Tibial nerve (tissue), 3 donors: Measurements from ENCODE around the gene DLG1.

Source experiments
- POLR2A ChIP-seq, 2 donors: fragments of 450-650 bp; IDR thresholded peaks; one replicate each; pipeline ENCODE4 v1.6.1; 2017; ENCODE audit warnings: antibody characterized with exemption in 2 of 2, mild to moderate bottlenecking in 2 of 2, moderate library complexity in 2 of 2
- TF ChIP-seq, protein P1 (sequence below), 5 experiments: fragments of 200-600 bp in 3 of 5; fragments of 450-650 bp in 2 of 5; sonication (generic) in 3 of 5; IDR thresholded peaks; one replicate each; pipeline ENCODE4 v1.5.1; 2016 to 2019; ENCODE audit warnings: antibody characterized with exemption in 5 of 5, mild to moderate bottlenecking in 3 of 5, moderate library complexity in 2 of 5

- TF ChIP-seq, protein P1, sequence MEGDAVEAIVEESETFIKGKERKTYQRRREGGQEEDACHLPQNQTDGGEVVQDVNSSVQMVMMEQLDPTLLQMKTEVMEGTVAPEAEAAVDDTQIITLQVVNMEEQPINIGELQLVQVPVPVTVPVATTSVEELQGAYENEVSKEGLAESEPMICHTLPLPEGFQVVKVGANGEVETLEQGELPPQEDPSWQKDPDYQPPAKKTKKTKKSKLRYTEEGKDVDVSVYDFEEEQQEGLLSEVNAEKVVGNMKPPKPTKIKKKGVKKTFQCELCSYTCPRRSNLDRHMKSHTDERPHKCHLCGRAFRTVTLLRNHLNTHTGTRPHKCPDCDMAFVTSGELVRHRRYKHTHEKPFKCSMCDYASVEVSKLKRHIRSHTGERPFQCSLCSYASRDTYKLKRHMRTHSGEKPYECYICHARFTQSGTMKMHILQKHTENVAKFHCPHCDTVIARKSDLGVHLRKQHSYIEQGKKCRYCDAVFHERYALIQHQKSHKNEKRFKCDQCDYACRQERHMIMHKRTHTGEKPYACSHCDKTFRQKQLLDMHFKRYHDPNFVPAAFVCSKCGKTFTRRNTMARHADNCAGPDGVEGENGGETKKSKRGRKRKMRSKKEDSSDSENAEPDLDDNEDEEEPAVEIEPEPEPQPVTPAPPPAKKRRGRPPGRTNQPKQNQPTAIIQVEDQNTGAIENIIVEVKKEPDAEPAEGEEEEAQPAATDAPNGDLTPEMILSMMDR (IDR thresholded peaks at IDR 0.05): no peak
- TF ChIP-seq POLR2A (IDR thresholded peaks at IDR 0.05): no peak
Measured at GRCh38 chr3:196998966-196999760, 299.2 kb downstream of the DLG1 start.
